OCI-LY1 (cell line): ENCODE measurements around the gene HOXC4.

ENCODE experiments used
- EZH2 ChIP-seq: fragments of 200-600 bp; sonication (generic), shearing (Covaris generic); IDR thresholded peaks from 2 replicates; pipeline ENCODE4 v1.8.0; 2017; ENCODE audit warnings: borderline replicate concordance, mixed run types, mild to moderate bottlenecking, antibody characterized with exemption, low read length, moderate library complexity, mixed read lengths
- TF ChIP-seq, protein P1 (sequence below): fragments of 200-600 bp; sonication (generic), shearing (Covaris generic); IDR thresholded peaks from 2 replicates; pipeline ENCODE4 v1.5.1; 2017; ENCODE audit warnings: mild to moderate bottlenecking, antibody characterized with exemption, low read length, moderate library complexity, mixed read lengths

DNA sequence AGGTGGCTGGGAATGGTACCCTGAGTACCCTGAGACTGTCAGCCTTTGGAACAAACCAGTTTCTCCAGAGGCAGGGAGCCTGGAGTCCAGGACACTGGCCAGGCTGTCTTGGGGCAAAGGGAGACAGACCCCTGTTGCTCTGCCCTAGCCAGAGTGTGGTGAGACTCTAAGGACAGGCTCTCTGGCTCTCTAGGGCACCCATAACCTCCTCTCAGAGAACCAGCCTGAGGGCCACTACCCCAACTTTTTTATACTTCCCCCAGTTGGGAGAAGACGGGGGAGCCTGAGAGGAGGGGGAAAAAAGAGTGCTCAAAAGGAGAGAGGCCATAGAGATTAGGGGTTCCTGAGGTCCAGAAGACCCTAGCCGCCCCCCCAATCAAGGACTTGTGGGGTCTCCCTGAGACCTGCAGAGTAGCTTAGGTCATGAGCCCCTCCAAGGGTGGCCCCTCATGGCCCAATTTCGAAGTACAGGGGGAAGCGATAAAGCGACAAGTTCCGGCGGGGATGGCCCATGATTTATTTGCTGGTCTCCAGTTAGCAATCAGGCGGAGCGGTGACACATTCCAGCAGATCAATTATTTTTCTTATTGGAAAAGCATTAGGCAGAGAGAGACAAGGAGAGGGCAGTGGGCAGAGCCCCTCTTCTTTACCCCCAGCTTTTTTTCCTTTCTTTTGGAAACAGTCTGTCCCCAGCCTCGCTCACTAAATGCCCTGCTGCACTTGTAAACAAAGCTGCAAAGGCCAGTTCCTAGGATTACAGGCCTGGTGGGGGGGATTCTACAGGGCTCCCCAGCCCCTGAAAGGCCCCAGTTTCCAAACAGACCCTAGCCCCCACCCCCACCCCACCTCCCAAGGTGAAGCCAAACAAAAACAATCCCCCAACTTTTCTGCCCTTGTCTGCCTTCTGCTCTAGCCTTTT is 43.3 kb upstream of the HOXC4 start:
- TF ChIP-seq, protein P1, sequence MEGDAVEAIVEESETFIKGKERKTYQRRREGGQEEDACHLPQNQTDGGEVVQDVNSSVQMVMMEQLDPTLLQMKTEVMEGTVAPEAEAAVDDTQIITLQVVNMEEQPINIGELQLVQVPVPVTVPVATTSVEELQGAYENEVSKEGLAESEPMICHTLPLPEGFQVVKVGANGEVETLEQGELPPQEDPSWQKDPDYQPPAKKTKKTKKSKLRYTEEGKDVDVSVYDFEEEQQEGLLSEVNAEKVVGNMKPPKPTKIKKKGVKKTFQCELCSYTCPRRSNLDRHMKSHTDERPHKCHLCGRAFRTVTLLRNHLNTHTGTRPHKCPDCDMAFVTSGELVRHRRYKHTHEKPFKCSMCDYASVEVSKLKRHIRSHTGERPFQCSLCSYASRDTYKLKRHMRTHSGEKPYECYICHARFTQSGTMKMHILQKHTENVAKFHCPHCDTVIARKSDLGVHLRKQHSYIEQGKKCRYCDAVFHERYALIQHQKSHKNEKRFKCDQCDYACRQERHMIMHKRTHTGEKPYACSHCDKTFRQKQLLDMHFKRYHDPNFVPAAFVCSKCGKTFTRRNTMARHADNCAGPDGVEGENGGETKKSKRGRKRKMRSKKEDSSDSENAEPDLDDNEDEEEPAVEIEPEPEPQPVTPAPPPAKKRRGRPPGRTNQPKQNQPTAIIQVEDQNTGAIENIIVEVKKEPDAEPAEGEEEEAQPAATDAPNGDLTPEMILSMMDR, result no peak
- no peak for TF ChIP-seq EZH2
